Left ventricle myocardium superior (tissue), 1 donor: ENCODE data around the gene CLIC5. TPM values are rescaled to one million over a fixed set of nuclear protein-coding genes. Genes with fewer than 3 reads are reported as not detected.

ENCODE experiments used
- ATAC-seq: fragments of 200-7000 bp; cut with Tn5 transposase; one replicate; pipeline ENCODE4 v1.9.1; 2020; ENCODE audit warnings: mild to moderate bottlenecking, moderate library complexity
- DNase-seq: peaks from one replicate; pipeline ENCODE4 v3.0.0-alpha.2; 2020
- intact Hi-C: fragments of 100-400 bp; cut with micrococcal nuclease; formaldehyde crosslinking; loops from one replicate; pipeline ENCODE4 v1.11.0; 2022
- total RNA-seq: library from RNA; stranded (reverse); fragmentation: NEBNext Ultra II Directional; extraction: Animal tissue kit (Norgen Biotek cat#: 25700); gene quantifications from one replicate; pipeline ENCODE4 v1.2.1, GENCODE V29; 2021
- donor health status: DM: no; HTN: yes; CAD: no; lungs with severe emphysema.

CLIC5 gene
- total RNA-seq, 1 donor from 2014 or later, result 272 TPM

GRCh38 chr6:46040288-46040687, 24.6 kb upstream of the CLIC5 start:
- ATAC-seq (no peak), DNase-seq (no peak)
- intact Hi-C loops, result no loop called here

- DNase-seq (no peak), ATAC-seq (no peak)
- intact Hi-C loops, result no loop called here
These were observed 24.0 kb upstream of the CLIC5 start for GRCh38 chr6:46039646-46040045.

GRCh38 chr6:46036911-46037310, 21.3 kb upstream of the CLIC5 start:
- no peak for DNase-seq
- intact Hi-C loops, result no loop called here
- ATAC-seq, result no peak

- intact Hi-C loops, result no loop called here
- ATAC-seq (no peak), DNase-seq (no peak)
These were observed 19.6 kb upstream of the CLIC5 start for GRCh38 chr6:46035242-46035641.

GRCh38 chr6:46032110-46032998, 16.7 kb upstream of the CLIC5 start:
- intact Hi-C loops, result no loop called here
- DNase-seq, result no peak
- ATAC-seq, result no peak

GRCh38 chr6:46029602-46030001, 13.9 kb upstream of the CLIC5 start:
- DNase-seq (no peak), ATAC-seq (no peak)
- intact Hi-C loops, result no loop called here

- DNase-seq, result no peak
- intact Hi-C loops, result no loop called here
- ATAC-seq, result no peak
These were observed 10.6 kb upstream of the CLIC5 start for GRCh38 chr6:46026307-46026706.

GRCh38 chr6:46025573-46025972, 9.9 kb upstream of the CLIC5 start:
- DNase-seq (no peak), ATAC-seq (no peak)
- intact Hi-C loops, result no loop called here

- ATAC-seq, result no peak
- intact Hi-C loops, result no loop called here
These were observed 8.6 kb upstream of the CLIC5 start for GRCh38 chr6:46024124-46024769.

GRCh38 chr6:46023216-46023915, 7.7 kb upstream of the CLIC5 start:
- DNase-seq, result no peak

More at GRCh38 chr6:46024124-46024769, 8.6 kb upstream of the CLIC5 start:
- DNase-seq, result no peak

GRCh38 chr6:46022106-46022948, 6.7 kb upstream of the CLIC5 start:
- intact Hi-C loops, result no loop called here
- DNase-seq (no peak), ATAC-seq (no peak)

More at GRCh38 chr6:46023216-46023915, 7.7 kb upstream of the CLIC5 start:
- ATAC-seq, result peak; percentile 63
- intact Hi-C loops, result no loop called here

- ATAC-seq (no peak), DNase-seq (no peak)
- intact Hi-C loops, result no loop called here
These were observed 2.1 kb upstream of the CLIC5 start for GRCh38 chr6:46017726-46018125.

GRCh38 chr6:46016063-46016608, 476 bp upstream of the CLIC5 start:
- intact Hi-C loops, result no loop called here
- ATAC-seq (no peak), DNase-seq (no peak)

GRCh38 chr6:46014511-46015118, 1.0 kb downstream of the CLIC5 start:
- DNase-seq (peak; percentile 56), ATAC-seq (peak; percentile 56)
- intact Hi-C loops, result no loop called here

- DNase-seq (no peak), ATAC-seq (no peak)
- intact Hi-C loops, result no loop called here
These were observed 1.6 kb downstream of the CLIC5 start for GRCh38 chr6:46014046-46014445.

- intact Hi-C loops, result no loop called here
- DNase-seq (no peak), ATAC-seq (no peak)
These were observed 2.0 kb downstream of the CLIC5 start for GRCh38 chr6:46013639-46014038.

- ATAC-seq (no peak), DNase-seq (no peak)
- intact Hi-C loops, result no loop called here
These were observed 2.8 kb downstream of the CLIC5 start for GRCh38 chr6:46012834-46013233.
